Panc1 (cell line): ENCODE data around the gene RAPGEF1. TPM values are rescaled to one million over a fixed set of nuclear protein-coding genes. Genes with fewer than 3 reads are reported as not detected.

Source experiments
- ATAC-seq: fragments of 200-7000 bp; cut with Tn5 transposase; 2 replicates; pipeline ENCODE4 v1.9.1; 2020; ENCODE audit warnings: mild to moderate bottlenecking, moderate library complexity
- BruUV-seq: library from RNA; stranded (reverse); fragments of 400-500 nt; replicated peaks from 2 replicates; lab custom pipeline; 2021; lab: Mats Ljungman, UMichigan
- CTCF ChIA-PET: fragments of 300-600 bp; sonication (Branson Sonifier 250); formaldehyde crosslinking; loops from one replicate; lab custom pipeline; 2022; ENCODE audit warnings: antibody characterized with exemption; lab: Charles Lee
- POLR2A ChIA-PET: fragments of 300-600 bp; sonication (Branson Sonifier 250); formaldehyde crosslinking; loops from one replicate; lab custom pipeline; 2022; ENCODE audit warnings: antibody characterized with exemption; lab: Charles Lee
- DNase-seq: peaks from one replicate; pipeline ENCODE4 v3.0.0-alpha.2; 2010; ENCODE audit warnings: low read depth, low spot score
- H3K27ac ChIP-seq: 2 replicates; pipeline ENCODE4 v1.5.1; 2011; ENCODE audit warnings: mild to moderate bottlenecking, low read length, inconsistent platforms
- H3K27me3 ChIP-seq: fragments of 200-500 bp; sonication (Bioruptor generic); 2 replicates; pipeline ENCODE4 v1.6.0; 2014; ENCODE audit warnings: low read length, inconsistent platforms; ENCODE audit not compliant: control insufficient read depth, insufficient read depth
- H3K36me3 ChIP-seq: fragments of 200-500 bp; sonication (Bioruptor generic); 2 replicates; pipeline ENCODE4 v1.5.1; 2014; ENCODE audit warnings: inconsistent platforms, mild to moderate bottlenecking, low read length, moderate library complexity; ENCODE audit not compliant: control insufficient read depth, insufficient read depth
- H3K4me1 ChIP-seq: 2 replicates; pipeline ENCODE4 v1.5.1; 2011; ENCODE audit warnings: inconsistent platforms, mild to moderate bottlenecking, low read length, moderate library complexity; ENCODE audit not compliant: control insufficient read depth, insufficient read depth
- H3K4me3 ChIP-seq, 2 experiments: 2 replicates each; pipeline ENCODE4 v1.5.1; 2011 to 2012; ENCODE audit warnings: low read depth in 2 of 2, low read length in 2 of 2, mild to moderate bottlenecking in 2 of 2, inconsistent platforms in 1 of 2, moderate library complexity in 1 of 2
- H3K9me3 ChIP-seq: fragments of 200-500 bp; sonication (Bioruptor generic); 2 replicates; pipeline ENCODE4 v1.5.1; 2014; ENCODE audit warnings: low read depth, mild to moderate bottlenecking, inconsistent platforms, low read length, moderate library complexity; ENCODE audit not compliant: control insufficient read depth, insufficient read depth
- CTCF ChIP-seq: fragments of 450-650 bp; IDR thresholded peaks from 2 replicates; pipeline ENCODE4 v1.5.1; 2017; ENCODE audit warnings: mild to moderate bottlenecking
- POLR2AphosphoS5 ChIP-seq: IDR thresholded peaks from 2 replicates; pipeline ENCODE4 v1.6.1; 2012; ENCODE audit warnings: mild to moderate bottlenecking, low read depth, low read length, moderate library complexity
- REST ChIP-seq, 2 experiments: IDR thresholded peaks; 2 replicates each; pipeline ENCODE4 v1.6.1; 2011 to 2012; ENCODE audit warnings: low read depth in 2 of 2, control low read depth in 1 of 2, low read length in 1 of 2, mild to moderate bottlenecking in 1 of 2, moderate library complexity in 1 of 2; ENCODE audit not compliant: insufficient read depth in 1 of 2
- SIN3A ChIP-seq: IDR thresholded peaks from 2 replicates; pipeline ENCODE4 v1.6.1; 2012; ENCODE audit warnings: low read depth, mild to moderate bottlenecking, low read length, moderate library complexity, borderline replicate concordance; ENCODE audit not compliant: insufficient read depth
- TCF7L2 ChIP-seq: IDR thresholded peaks from 2 replicates; pipeline ENCODE4 v1.6.1; 2011; ENCODE audit warnings: mild to moderate bottlenecking, low read depth, low read length, inconsistent platforms
- in situ Hi-C: cut with HindIII; loops from 2 replicates; pipeline ENCODE4 v1.10.0; 2016; ENCODE audit warnings: low sequenced_read_pairs, low pct_unique_long_range_greater_than_20kb
- intact Hi-C: fragments of 100-400 bp; cut with micrococcal nuclease; formaldehyde crosslinking; loops from one replicate; pipeline ENCODE4 v1.10.0; 2022; ENCODE audit not compliant: unreplicated experiment
- total RNA-seq: library from RNA; stranded (reverse); gene quantifications from one replicate; pipeline ENCODE4 v1.2.1, GENCODE V29; 2021; ENCODE audit not compliant: unreplicated experiment

The RAPGEF1 gene
- total RNA-seq, 1 experiment from 2014 or later, result 86.8 TPM

GRCh38 chr9:131736431-131736830 lies 3.4 kb downstream of the RAPGEF1 start:
- Histone ChIP-seq H3K9me3 (no peaks in the 10 kb centered on the region), H3K27me3 (no peaks in the 10 kb centered on the region), H3K36me3 (no peaks in the 10 kb centered on the region), H3K4me1 (peaks cover 66% of the 10 kb centered on the region), H3K27ac (peak overlapping the region; percentile 88), H3K4me3 (no peak overlapping the region)
- ATAC-seq (no peak), DNase-seq (no peak)
- no peak for TF ChIP-seq CTCF
- TF ChIP-seq SIN3A, result no peak
- TF ChIP-seq TCF7L2, result no peak
- TF ChIP-seq POLR2AphosphoS5, result no peak
- TF ChIP-seq REST (IDR thresholded peaks at IDR 0.05; ENCODE audit: insufficient read depth in 1 of 2, low read depth in 2 of 2, low read length in 1 of 2), result no peak
- ChIA-PET POLR2A (interaction anchor here (1.1 kb wide), 1 partner anchor 11 kb away, joined by 3 read pairs; no protein-coding TSS in a partner anchor), CTCF (no interaction called here)
- intact Hi-C loops, result loop anchor here (10.0 kb wide), 1 partner anchor 62 kb away; no protein-coding TSS in a partner anchor
- in situ Hi-C loops, result no loop called here
- BruUV-seq, result no TSS peak

- ATAC-seq, result no peak
- intact Hi-C loops, result loop anchor here (10.0 kb wide), 1 partner anchor 61 kb away; no protein-coding TSS in a partner anchor
- no peaks in the 10 kb centered on the region for H3K27me3 ChIP-seq
- POLR2A ChIA-PET, result interaction anchor here (0.5 to 1.1 kb wide), 2 partner anchors 10 to 113 kb away, joined by 3 to 4 read pairs; no protein-coding TSS in a partner anchor
- no peaks in the 10 kb centered on the region for H3K9me3 ChIP-seq
- CTCF ChIA-PET, result no interaction called here
- no peaks in the 10 kb centered on the region for H3K36me3 ChIP-seq
- no peak for TF ChIP-seq TCF7L2
- no peak for TF ChIP-seq CTCF
- no peak for TF ChIP-seq POLR2AphosphoS5
- no peak for TF ChIP-seq REST (IDR thresholded peaks at IDR 0.05; ENCODE audit: insufficient read depth in 1 of 2, low read depth in 2 of 2, low read length in 1 of 2)
- no peak for TF ChIP-seq SIN3A
- H3K4me1 ChIP-seq, result peaks cover 74% of the 10 kb centered on the region
- peak overlapping the region; percentile 88 for H3K27ac ChIP-seq
- in situ Hi-C loops, result no loop called here
- no peak for DNase-seq
- no peak overlapping the region for H3K4me3 ChIP-seq
- BruUV-seq, result TSS peak; percentile 25
Measured at GRCh38 chr9:131735238-131736128, 4.4 kb downstream of the RAPGEF1 start.
